DMS 273 treated with DMSO at 0.1 percent for 48 hours (cell line): Measurements from ENCODE around the gene TMCO6.
"Not testable (repeated sequence)": the region's sequence is repeated elsewhere in the genome, so short reads cannot be mapped to it uniquely, and the experiment has no call there.

Source experiments
- DNase-seq: peaks from one replicate; lab custom pipeline; 2025; lab: John Stamatoyannopoulos, UW

Gene TMCO6

DNA sequence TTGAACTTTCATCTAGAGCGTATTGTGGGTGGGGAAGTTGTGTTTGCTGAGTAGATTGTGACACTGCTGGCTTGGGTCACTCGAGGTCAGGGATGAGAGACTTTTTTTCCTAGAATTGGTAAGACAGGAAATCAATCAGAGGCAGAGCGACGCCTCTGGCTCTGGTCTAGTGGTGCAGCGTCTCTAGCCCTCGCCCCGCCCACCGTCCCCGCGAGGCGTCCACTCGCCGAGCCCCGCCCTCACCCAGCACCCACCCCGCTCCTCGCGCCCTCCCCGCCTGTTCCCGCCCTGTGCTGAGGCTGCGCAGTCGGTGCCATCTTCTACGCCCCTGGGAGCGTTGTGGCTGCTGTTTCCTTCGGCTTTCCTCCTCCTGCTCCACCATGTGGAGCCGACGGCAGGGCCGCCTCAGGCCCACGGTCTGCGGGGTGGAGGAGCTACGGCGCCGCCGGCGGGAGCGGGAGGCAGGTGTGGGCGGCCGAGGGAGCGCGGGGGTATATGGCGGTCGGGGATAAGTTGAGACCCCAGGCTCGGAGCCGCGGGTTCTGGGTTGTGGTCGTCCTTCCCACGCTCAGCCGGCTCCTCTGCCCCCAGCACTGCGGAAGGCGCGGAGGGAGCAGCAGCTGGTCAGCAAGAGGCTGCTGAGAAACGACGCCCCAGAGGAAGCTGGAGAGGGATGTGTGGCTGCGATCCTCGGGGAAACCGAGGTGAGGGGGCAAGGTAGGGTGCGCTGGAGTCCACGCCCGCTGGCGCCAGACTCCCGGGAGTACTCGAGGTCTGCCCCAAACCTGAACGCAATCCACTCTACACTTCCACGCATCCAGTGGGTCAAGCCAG is at the start of gene TMCO6:
Gene TMCO6, plus strand, starts transcription at position 304 of the 834 bp plus-strand sequence. Its CDS starts 77 bp downstream, at position 381.
- DNase-seq, result peak; percentile 88

DNA sequence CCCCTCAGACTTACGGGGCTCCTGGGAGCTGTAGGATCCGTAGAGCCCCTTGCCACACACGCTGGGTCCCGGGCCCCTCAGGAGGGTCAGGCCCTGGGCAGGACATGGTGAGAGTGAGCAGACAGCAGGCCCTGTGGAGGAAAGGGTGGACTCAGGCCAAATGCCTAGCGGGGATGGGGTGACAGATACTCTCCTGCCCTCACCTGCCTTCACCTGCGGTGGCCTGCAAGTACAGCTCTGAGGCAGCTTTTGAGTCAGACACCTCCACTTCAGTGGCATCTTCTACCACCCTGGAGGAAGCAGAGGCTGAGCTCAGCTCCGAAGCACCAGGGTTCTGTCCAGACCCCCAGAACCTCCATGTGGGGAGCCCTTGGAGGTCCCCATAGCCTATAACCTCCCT is 48.4 kb upstream of the TMCO6 start:
- no peak for DNase-seq

DNA sequence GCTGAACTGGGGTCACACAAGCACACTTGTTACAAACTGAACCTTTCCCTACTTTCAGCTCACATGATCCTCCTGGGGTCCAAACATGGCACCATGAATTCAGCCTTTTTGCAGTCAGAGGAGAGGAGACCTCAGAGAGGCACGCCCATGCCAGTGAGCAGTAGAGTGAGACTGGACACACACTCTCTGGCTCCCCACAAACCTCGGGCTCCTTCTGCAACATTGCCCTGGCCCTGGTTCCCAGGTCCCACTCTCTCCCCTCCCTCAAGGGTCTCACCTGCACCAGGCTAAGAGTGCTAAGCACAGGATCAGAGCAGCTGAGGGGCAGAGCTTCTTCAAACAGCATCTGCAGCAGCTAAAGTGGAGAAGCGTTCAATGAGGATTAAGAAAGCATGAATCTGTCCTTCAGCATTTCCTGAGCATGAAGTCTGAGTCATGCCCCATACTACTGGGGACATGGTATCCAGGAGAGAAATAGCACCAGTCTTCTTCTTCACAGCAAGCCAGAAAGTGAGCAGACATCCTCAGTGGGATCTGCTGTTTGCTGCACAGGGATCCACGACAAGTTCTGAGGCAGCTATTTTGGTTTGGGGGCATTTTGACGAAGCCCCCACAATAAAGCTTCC is 47.4 kb upstream of the TMCO6 start:
- DNase-seq, result no peak

DNA sequence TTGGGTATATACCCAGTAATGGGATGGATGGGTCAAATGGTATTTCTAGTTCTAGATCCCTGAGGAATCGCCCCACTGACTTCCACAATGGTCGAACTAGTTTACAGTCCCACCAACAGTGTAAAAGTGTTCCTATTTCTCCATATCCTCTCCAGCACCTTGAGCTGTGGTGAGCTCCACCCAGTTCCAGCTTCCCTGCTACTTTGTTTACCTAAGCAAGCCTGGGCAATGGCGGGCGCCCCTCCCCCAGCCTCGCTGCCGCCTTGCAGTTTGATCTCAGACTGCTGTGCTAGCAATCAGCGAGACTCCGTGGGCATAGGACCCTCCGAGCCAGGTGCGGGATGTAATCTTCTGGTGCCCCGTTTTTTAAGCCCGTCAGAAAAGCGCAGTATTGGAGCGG is 46.2 kb upstream of the TMCO6 start:
- DNase-seq, result not testable (repeated sequence)

DNA sequence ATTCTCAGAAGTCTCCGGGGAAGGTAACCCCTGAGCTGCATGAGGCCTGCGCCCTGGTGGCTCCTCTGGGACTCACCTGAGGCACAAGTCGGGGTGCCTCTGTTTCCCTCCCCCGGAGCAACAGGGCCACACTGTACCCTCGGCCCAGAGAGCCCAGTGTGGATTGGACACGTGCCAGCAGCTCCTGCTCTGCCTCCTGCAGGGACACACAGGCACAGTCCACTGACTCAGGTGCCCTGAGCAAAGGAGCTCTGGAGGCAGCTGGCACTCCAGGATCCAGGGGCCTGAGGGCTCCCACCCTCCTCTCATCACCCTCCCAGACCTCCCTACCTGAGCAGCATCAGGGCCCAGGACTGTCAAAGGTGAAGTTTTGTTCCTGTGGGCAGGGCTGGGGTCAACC is 45.1 kb upstream of the TMCO6 start:
- no peak for DNase-seq

DNA sequence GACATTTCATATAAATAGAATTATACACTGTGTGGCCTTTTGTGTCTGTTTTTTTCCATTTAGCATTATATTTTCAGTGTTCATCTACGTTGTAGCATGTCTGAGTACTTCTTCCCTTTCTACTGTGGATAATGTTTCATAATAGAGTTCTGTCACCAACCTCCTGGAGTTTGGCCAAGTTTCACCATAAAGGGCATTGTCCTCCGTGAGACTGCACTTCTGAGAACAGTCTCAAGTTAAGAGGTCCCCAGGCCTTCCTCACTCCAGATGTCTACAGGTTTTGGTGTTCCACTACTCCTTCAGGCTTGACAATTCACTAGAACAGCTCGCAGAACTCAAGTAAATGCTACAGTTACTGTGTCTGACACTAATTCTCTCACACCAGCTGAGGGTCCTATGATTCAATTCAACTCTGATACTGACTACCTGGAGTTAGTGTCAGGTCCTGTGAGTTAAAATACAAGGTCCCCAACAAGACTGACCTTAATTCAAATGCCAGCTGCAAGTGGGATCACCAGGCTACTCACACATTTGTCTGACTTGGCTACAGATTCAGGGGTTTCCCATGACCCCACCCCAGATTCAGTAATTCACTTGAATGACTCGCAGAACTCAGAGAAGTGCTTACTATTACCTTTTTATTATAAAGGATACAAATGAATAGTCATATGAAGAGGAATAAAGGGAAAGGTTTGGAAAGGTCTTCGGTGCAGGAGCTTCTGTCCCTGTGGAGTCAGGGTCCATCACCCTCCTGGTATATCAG is 43.5 kb upstream of the TMCO6 start:
- no peak for DNase-seq

DNA sequence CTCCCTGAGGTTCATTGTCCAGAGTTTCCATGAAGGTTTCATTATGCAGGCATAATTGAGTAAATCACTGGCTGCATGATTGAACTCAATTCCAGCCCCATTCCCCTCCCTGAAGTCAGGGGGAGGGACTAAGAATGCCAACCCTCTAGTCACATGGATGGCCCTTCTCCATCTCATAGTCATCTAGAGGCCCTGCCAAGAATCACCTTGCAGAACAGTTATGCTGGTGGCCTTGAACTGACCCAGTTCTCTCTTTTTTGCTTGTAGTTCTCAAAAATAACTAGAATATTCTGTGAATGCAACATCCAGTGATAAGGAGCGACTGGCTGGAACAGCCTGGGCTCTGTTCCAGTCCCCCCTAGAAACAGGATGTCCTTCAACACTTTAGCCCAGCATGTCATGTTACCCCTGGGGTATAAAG is 42.9 kb upstream of the TMCO6 start:
- no peak for DNase-seq

DNA sequence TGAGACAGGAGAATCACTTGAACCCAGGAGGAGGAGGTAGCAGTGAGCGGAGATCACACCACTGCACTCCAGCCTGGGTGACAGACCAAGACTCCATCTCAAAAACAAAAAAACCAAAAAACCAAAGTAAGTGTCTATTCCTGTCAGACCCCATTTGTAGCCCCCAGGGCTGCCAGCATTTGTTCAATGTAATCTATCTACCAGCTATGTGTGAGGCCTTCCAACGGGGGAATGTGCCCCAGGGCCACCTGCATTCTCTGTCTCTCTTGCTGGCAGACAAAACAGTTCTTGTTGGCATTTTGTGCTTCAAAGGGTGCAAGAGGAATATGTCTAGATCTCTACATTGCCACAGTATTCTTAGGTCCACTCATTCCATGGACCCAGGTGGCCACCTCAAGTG is 40.4 kb upstream of the TMCO6 start:
- no peak for DNase-seq

DNA sequence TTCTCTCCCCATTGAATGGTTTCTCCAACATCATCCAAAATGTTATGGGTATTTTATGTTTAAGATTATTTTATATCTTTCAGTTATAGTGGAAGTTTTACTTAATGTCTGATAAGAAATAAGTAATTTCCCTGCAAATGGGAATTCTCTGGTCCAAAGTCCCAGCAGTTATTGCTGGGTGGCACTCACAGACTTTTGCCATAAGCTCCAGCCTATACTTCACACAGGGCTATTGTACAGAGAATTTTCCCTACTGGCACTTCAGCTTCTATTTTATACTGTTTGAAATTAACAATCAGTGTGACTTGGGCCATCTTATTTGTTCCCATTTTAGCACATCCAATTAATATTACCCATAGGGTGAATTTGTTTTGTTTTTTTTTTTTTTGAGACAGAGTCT is 39.2 kb upstream of the TMCO6 start:
- DNase-seq, result no peak

DNA sequence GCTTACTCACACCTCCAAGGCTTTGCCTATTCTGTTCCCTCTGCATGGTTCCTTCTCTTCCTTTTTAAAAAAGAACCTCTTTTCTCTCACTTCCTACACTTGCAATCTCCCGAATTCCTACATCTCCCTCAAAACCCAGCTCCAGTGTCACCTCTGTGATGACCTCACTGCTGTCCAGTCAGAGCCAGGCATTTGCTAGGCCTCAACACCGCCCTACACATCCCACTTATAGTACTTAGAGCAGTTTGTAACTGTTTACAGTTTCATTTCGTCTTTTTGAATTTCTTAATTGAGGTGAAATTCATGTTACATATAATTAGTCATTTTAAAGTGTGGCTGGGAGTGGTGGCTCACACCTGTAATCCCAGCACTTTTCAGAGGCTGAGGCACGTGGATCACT is 37.1 kb upstream of the TMCO6 start:
- no peak for DNase-seq

DNA sequence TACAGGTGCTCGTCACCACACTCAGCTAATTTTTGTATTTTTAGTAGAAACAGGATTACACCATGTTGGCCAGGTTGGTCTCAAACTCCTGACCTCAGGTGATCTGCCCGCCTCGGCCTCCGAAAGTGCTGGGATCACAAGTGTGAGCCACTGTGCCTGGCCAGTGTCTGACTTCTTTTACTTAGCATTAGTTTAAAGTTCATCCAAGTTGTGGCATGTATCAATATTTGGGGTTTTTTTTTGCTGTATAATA is 35.9 kb upstream of the TMCO6 start:
- DNase-seq, result not testable (repeated sequence)

DNA sequence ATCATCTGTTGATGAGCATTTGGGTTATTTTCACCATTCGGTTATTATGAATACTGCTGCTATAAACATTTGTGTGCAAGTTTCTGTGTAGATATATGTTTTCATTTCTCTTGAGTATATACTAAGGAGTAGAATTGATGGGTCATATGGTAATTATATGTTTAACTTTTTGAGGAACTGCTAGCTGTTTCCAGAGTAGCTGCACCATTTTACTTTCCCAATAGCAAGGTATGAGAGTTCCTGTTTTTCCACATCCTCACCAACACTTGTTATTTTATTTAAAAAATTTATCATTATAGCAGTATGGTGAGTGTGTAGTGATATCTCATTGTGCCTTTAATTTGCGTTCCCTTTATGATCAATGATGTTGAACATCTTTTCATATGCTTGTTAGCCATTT is 35.5 kb upstream of the TMCO6 start:
- DNase-seq, result no peak

DNA sequence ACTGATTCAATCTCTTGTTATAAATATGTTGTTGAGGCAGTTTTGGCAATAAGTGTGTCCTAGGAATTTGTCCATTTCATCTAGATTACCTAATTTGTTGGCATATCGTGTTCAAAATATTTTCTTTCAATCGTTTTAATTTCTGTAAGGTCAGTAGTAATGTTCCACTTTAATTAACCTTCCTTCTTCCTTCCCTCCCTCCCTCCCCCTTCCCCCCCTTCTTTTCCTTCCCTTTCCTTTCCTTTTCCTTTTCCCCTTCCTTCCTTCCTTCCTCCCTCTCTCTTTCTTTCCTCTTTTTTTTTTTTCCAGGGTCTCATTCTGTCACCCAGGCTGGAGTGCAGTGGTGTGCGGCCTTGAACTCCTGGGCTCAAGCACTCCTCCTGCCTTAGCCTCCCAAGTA is 33.4 kb upstream of the TMCO6 start:
- no peak for DNase-seq

DNA sequence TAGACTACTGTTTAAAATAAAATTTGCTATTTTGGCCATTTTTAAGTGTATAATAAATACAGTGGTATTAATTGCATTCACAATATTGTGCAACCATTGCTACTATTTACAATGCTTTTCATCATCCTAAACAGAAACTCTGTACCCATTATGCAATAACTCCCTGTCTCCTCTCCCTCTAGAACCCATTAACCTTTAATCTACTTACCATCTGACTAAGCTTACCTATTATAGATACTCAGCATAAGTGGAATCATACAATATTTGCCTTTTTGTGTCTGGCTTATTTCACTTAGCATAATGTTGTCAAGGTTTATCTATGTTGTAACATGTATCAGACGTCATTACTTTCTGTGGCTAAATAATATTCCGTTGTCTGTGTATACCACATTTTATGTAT is 32.2 kb upstream of the TMCO6 start:
- no peak for DNase-seq

DNA sequence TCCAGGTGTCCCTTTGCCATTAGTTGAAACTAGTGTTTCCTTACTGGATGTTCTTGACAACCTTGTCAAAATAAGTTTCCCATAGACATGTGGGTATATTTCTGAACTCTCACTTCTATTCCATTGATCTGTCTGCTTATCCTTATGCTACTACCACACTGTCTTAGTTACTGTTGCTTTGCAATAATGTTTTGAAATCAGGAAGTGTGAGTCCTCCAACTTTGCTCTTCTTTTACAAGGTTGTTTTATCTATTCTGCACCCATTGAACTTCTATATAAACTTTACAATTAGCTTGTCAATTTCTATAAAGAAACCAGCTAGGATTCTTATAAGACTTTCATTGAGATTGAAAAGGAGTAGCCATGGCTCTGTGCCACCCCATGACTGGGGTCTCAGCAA is 30.5 kb upstream of the TMCO6 start:
- no peak for DNase-seq

DNA sequence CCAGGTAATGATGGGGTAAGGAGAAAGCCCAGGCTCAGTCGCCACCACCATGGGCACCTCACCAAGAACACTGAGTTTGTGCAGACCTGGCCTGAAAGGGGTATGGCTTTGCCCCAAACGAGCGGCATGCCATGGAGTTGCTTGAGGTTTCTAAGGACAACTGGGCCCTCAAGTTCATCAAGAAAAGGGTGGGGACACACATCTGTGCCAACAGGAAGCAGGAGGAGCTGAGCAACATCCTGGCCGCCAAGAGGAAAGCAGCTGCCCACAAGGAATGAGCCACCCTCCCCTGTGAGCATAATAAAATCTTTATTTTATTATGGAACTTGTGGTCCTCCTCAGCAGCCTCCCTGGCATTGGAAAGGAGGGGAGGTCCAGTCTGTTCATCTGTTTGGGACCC is 30.1 kb upstream of the TMCO6 start:
- DNase-seq, result no peak

DNA sequence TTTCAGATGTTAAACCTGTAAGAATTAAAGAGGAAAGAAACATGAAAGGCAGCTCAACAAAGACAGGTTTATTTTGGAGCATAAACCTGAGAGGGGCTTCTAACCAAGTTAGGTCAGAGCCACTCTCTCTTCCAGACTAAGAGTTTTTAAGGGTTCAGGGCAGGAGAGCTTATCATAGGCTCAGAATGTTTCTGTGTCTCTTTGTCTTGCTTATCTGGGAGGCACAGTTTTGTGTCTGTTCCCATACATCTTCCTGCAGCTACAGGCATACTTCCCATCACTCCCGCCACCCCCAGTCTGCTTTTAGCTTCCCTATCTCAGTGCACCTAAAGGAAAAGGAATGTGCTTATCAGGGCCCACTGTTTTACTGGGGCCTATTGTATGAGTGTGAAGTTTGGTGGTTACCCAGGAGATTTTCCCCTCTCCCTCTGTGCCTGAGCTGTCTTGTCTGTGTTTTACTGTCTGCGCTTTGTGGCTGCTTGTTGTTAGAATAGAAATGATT is 28.2 kb upstream of the TMCO6 start:
- DNase-seq, result no peak

DNA sequence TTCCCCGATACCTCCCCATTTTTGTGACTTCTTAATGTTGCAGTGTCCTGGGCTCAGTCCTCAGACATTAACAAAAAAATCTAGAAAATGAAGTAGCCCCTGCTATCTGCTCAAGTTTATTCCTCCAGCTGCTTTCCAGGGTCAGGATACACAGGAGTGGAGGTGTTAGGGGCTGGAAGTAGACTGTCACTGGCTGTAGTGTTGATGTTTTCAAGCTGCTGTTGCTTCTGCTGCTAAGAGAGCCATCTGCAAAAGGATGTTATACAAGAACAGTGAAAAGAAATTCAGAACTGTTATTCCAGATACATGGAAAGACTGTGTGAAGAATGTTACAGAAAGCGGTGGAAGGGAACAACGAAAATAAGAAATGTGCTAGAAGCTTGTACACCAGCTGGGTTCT is 16.9 kb upstream of the TMCO6 start:
- no peak for DNase-seq

DNA sequence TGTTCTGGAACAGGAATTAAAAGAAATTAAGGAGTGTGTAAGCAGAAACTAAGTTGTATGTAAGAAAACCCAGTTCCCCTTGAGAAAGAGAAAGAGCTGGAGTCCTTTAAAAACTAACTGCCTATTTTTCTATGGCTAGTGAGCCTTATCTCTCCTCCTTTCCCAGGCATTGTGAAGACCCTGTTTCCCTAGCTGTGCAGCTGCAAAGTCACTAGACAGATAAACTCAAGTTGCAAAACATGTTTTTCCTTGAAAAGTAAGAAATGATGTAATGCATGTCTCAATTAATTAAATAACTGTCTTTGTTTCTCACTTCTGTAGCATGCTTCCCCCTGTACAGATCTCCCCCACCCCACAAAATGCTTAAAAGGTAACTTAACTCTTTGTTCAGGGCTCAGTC is 16.2 kb upstream of the TMCO6 start:
- DNase-seq, result not testable (repeated sequence)

DNA sequence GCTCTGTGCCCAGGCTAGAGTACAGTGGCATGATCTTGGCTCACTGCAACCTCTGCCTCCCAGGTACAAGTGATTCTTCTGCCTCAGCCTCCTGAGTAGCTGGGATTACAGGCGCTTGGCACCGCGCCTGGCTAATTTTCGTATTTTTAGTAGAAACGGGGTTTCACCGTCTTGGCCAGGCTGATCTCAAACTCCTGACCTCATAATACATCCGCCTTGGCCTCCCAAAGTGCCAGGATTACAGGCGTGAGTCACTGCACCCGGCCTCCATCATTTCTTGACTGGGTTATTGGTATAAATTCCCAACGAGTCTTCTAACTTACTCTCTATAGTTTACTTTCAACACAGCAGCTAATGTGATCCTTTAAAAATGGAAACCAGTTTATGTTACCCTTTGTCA is 14.4 kb upstream of the TMCO6 start:
- not testable (repeated sequence) for DNase-seq

DNA sequence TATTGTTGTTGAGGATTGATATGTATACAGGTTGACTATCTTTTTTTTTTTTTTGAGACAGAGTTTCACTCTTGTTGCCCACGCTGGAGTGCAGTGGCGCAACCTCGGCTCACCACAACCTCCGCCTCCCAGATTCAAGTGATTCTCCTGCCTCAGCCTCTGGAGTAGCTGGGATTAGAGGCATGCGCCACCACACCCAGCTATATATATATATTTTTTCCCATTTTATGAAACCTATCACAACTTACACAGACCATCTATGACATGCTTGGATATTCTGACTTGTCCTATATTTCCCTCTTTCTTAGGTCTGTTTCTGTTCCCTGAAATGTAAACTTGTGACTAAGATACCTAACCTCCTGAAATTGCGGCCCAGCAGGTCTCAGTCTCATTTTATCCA is 11.3 kb upstream of the TMCO6 start:
- no peak for DNase-seq

DNA sequence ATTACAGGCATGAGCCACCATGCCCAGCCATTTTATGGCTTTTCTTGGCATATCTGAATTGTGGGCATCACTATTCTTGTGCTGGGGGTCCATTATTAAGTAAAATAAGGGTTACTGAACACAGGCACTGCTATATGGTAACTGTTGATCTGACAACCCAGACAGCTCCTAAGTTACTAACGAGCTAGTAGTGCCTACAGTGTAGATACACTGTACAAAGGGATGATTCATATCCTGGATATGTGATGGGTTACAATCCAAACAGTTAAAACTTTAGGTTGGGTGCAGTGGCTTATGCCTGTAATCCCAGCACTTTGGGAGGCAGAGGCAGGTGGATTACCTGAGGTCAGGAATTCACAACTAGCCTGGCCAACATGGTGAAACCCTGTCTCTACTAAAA is 10.5 kb upstream of the TMCO6 start:
- no peak for DNase-seq
